ENCODE measurements around the gene GARRE1. TPM values are rescaled to one million over a fixed set of nuclear protein-coding genes. Genes with fewer than 3 reads are reported as not detected.

Gene GARRE1
- polyA plus RNA-seq, 1 donor from 2014 or later, result 15.9 TPM

DNA sequence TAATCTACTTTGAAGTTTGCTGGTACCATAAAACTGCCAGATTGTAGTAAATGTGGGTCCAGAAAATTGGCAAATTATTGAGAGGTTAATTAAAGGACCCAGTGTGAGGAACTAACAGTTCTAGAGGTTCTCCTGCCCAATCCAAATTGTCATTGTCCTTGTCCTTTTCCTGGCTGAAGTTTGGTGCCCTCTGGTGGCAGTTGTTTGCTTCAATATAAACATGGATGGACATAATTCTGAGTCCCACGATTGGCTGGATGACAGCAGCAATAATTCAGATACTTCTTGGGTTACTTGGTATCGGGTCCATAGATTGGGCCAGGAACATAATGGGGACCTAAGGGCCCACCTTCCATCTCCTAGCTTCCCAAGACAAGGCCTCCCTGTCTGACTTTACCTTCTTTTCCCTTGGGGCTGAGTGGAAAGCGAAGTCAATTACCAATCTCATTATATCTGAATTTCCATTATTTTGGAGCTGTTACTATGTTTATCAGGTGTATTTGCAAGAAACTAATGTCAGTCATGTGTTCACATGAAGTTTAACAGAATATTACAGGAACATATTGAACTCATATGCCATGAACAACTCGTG, 33.8 kb upstream of the GARRE1 start:
- peak; percentile 58 for TF ChIP-seq SMC3 (conservative IDR thresholded peaks at IDR 0.05; ENCODE audit: poor library complexity)
- TF ChIP-seq RAD21 (conservative IDR thresholded peaks at IDR 0.05), result peak; percentile 46
- TF ChIP-seq, protein P1, sequence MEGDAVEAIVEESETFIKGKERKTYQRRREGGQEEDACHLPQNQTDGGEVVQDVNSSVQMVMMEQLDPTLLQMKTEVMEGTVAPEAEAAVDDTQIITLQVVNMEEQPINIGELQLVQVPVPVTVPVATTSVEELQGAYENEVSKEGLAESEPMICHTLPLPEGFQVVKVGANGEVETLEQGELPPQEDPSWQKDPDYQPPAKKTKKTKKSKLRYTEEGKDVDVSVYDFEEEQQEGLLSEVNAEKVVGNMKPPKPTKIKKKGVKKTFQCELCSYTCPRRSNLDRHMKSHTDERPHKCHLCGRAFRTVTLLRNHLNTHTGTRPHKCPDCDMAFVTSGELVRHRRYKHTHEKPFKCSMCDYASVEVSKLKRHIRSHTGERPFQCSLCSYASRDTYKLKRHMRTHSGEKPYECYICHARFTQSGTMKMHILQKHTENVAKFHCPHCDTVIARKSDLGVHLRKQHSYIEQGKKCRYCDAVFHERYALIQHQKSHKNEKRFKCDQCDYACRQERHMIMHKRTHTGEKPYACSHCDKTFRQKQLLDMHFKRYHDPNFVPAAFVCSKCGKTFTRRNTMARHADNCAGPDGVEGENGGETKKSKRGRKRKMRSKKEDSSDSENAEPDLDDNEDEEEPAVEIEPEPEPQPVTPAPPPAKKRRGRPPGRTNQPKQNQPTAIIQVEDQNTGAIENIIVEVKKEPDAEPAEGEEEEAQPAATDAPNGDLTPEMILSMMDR (IDR thresholded peaks at IDR 0.05; ENCODE audit: poor library complexity, severe bottlenecking), result peak; percentile 69
- no peak for TF ChIP-seq REST (IDR thresholded peaks at IDR 0.05; ENCODE audit: borderline replicate concordance)
- H3F3A ChIP-seq (ENCODE audit: insufficient read depth, low read length, poor library complexity, severe bottlenecking), result no peaks in the 10 kb centered on the region
- no peaks in the 10 kb centered on the region for H3K79me2 ChIP-seq (replicated peaks; ENCODE audit: insufficient read depth, low read length)
- H3K27me3 ChIP-seq (ENCODE audit: insufficient read depth, low read depth, low read length), result no peaks in the 10 kb centered on the region
- peaks cover 12% of the 10 kb centered on the region for H3K36me3 ChIP-seq (ENCODE audit: insufficient read depth, low read length)
- H3K27ac ChIP-seq (ENCODE audit: low read length), result no peak overlapping the region
- H3K9ac ChIP-seq (ENCODE audit: low read length), result no peak overlapping the region
- H3K4me3 ChIP-seq (ENCODE audit: low read length), result no peak overlapping the region
- H3K9me2 ChIP-seq (ENCODE audit: insufficient read depth, low read length), result no peaks in the 10 kb centered on the region
- H4K20me1 ChIP-seq (ENCODE audit: insufficient read depth), result no peaks in the 10 kb centered on the region
- H3K4me2 ChIP-seq (ENCODE audit: low read length), result no peak overlapping the region
- H2AFZ ChIP-seq (ENCODE audit: low read depth, low read length), result no peak overlapping the region
- no peaks in the 10 kb centered on the region for H3K9me3 ChIP-seq (ENCODE audit: low read length)

GRCh38 chr19:34222386-34222785, 32.0 kb upstream of the GARRE1 start:
- Histone ChIP-seq H3K4me2 (ENCODE audit: low read length) (no peak overlapping the region), H3K36me3 (ENCODE audit: insufficient read depth, low read length) (peaks cover 12% of the 10 kb centered on the region), H4K20me1 (ENCODE audit: insufficient read depth) (no peaks in the 10 kb centered on the region)

More at GRCh38 chr19:34222386-34222785, 32.0 kb upstream of the GARRE1 start:
- H3K4me3 ChIP-seq (ENCODE audit: low read length), result no peak overlapping the region
- H3K9me2 ChIP-seq (ENCODE audit: insufficient read depth, low read length), result no peaks in the 10 kb centered on the region
- H3F3A ChIP-seq (ENCODE audit: insufficient read depth, low read length, poor library complexity, severe bottlenecking), result no peaks in the 10 kb centered on the region
- H3K9ac ChIP-seq (ENCODE audit: low read length), result no peak overlapping the region
- H3K9me3 ChIP-seq (ENCODE audit: low read length), result no peaks in the 10 kb centered on the region
- TF ChIP-seq MXI1 (conservative IDR thresholded peaks at IDR 0.05; ENCODE audit: poor library complexity, severe bottlenecking), result no peak
- no peak for TF ChIP-seq EP300 (conservative IDR thresholded peaks at IDR 0.05; ENCODE audit: poor library complexity, severe bottlenecking)
- no peak for TF ChIP-seq EZH2 (IDR thresholded peaks at IDR 0.05; ENCODE audit: borderline replicate concordance, insufficient read depth, low read length, poor library complexity, severe bottlenecking)
- TF ChIP-seq TAF1 (IDR thresholded peaks at IDR 0.05; ENCODE audit: low read depth), result no peak
- TF ChIP-seq REST (IDR thresholded peaks at IDR 0.05; ENCODE audit: borderline replicate concordance), result no peak
- TF ChIP-seq, protein P1 (IDR thresholded peaks at IDR 0.05; ENCODE audit: poor library complexity, severe bottlenecking), result no peak
- H3K79me2 ChIP-seq (replicated peaks; ENCODE audit: insufficient read depth, low read length), result no peaks in the 10 kb centered on the region
- no peak overlapping the region for H3K27ac ChIP-seq (ENCODE audit: low read length)
- no peak overlapping the region for H2AFZ ChIP-seq (ENCODE audit: low read depth, low read length)
- H3K27me3 ChIP-seq (ENCODE audit: insufficient read depth, low read depth, low read length), result no peaks in the 10 kb centered on the region
